Neural cell (in vitro differentiated cells): Measurements from ENCODE around the gene INPP5A.

Experiments
- CTCF ChIP-seq: fragments of 450-650 bp; IDR thresholded peaks from 2 replicates; pipeline ENCODE4 v1.5.1; 2014; ENCODE audit warnings: antibody characterized with exemption, mild to moderate bottlenecking, moderate library complexity; ENCODE audit not compliant: poor library complexity, severe bottlenecking
- EZH2 ChIP-seq: fragments of 200-600, 300-800 bp; shearing (Covaris generic), sonication (generic); IDR thresholded peaks from 2 replicates; pipeline ENCODE4 v1.6.1; 2014; ENCODE audit warnings: antibody characterized with exemption, low read length, borderline replicate concordance, mild to moderate bottlenecking; ENCODE audit not compliant: insufficient read depth, poor library complexity, severe bottlenecking
- POLR2AphosphoS5 ChIP-seq: IDR thresholded peaks from 2 replicates; pipeline ENCODE4 v1.6.1; 2012
- RAD21 ChIP-seq: fragments of 450-650 bp; conservative IDR thresholded peaks from 2 replicates; pipeline ENCODE4 v1.6.1; 2014; ENCODE audit warnings: antibody characterized with exemption, mild to moderate bottlenecking, moderate library complexity
- SMC3 ChIP-seq: fragments of 450-650 bp; conservative IDR thresholded peaks from 2 replicates; pipeline ENCODE4 v1.6.1; 2014; ENCODE audit warnings: antibody characterized with exemption, mild to moderate bottlenecking, moderate library complexity; ENCODE audit not compliant: poor library complexity
- TAF1 ChIP-seq: IDR thresholded peaks from 2 replicates; pipeline ENCODE4 v1.6.1; 2012; ENCODE audit warnings: low read depth
- TF ChIP-seq, protein P1 (sequence below): IDR thresholded peaks from 2 replicates; pipeline ENCODE4 v1.6.1; 2012; ENCODE audit warnings: borderline replicate concordance

- TF ChIP-seq CTCF (no peak), EZH2 (no peak), TAF1 (no peak), POLR2AphosphoS5 (no peak), SMC3 (no peak), RAD21 (no peak)
- TF ChIP-seq, protein P1, sequence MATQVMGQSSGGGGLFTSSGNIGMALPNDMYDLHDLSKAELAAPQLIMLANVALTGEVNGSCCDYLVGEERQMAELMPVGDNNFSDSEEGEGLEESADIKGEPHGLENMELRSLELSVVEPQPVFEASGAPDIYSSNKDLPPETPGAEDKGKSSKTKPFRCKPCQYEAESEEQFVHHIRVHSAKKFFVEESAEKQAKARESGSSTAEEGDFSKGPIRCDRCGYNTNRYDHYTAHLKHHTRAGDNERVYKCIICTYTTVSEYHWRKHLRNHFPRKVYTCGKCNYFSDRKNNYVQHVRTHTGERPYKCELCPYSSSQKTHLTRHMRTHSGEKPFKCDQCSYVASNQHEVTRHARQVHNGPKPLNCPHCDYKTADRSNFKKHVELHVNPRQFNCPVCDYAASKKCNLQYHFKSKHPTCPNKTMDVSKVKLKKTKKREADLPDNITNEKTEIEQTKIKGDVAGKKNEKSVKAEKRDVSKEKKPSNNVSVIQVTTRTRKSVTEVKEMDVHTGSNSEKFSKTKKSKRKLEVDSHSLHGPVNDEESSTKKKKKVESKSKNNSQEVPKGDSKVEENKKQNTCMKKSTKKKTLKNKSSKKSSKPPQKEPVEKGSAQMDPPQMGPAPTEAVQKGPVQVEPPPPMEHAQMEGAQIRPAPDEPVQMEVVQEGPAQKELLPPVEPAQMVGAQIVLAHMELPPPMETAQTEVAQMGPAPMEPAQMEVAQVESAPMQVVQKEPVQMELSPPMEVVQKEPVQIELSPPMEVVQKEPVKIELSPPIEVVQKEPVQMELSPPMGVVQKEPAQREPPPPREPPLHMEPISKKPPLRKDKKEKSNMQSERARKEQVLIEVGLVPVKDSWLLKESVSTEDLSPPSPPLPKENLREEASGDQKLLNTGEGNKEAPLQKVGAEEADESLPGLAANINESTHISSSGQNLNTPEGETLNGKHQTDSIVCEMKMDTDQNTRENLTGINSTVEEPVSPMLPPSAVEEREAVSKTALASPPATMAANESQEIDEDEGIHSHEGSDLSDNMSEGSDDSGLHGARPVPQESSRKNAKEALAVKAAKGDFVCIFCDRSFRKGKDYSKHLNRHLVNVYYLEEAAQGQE: no peak
These were observed 72.6 kb downstream of the INPP5A start for GRCh38 chr10:132610071-132610701.
